ENCODE data around the gene CLSTN1.
"Not testable (repeated sequence)": the region's sequence is repeated elsewhere in the genome, so short reads cannot be mapped to it uniquely, and the experiment has no call there.

CLSTN1 gene

GRCh38 chr1:9794081-9794480 is 29.7 kb downstream of the CLSTN1 start:
- no peak for DNase-seq

- no peak for DNase-seq
These were observed 30.5 kb downstream of the CLSTN1 start for GRCh38 chr1:9793291-9793690.

- no peak for DNase-seq
These were observed 31.4 kb downstream of the CLSTN1 start for GRCh38 chr1:9792156-9793042.

GRCh38 chr1:9789700-9790099 is 34.1 kb downstream of the CLSTN1 start:
- not testable (repeated sequence) for DNase-seq

- DNase-seq = no peak
These were observed 36.1 kb downstream of the CLSTN1 start for GRCh38 chr1:9787702-9788101.

DNA sequence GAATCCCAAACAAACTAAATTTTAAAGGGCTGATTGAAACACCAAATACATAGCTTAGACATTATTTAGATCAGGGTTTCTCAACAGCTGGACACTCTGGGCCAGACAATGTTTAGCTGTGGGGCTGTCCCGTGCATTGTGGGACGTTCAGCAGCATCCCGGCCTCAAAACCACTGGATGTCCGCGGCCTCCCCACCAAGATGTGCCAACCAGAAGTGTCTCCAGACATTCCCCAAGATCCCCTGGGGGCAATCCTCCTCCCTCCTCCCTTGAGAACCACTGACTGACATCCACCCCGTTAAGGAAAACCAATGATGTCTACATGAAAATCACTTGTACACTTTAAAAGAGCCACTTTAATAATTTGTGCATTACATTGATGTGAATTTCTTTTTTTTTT is 38.4 kb downstream of the CLSTN1 start:
- DNase-seq = no peak

DNA sequence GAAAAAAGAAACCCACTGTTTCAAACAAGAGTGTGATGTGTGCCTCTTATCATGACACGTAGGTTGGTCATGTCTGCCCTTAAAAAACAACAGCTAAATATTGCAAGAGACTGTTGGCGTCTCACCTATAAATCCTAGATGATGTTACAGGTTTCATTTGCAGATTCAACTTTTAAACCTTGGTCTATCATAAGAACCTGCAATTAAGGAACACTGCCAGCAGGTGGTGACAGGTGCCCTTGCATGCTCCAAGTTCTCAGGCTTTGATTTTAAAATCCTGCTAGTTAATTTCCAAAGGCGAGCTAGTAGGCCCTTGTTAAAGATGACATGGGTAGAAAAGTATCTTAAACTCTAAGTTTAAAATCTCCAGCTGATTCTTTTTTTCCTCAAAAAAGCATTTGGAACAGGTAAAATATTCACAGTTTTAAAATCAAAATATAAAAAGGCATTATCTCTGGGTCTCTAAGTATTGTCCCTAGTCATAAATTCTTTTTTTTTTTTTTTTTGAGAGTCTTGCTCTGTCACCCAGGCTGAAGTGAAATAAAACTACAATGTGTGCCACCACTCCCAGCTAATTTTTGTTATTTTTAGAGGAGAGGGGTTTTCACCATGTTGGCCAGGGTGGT is 39.1 kb downstream of the CLSTN1 start:
- peak; percentile 23 for DNase-seq

- no peak for DNase-seq
These were observed 40.9 kb downstream of the CLSTN1 start for GRCh38 chr1:9782897-9783296.

GRCh38 chr1:9782116-9782751 is 41.5 kb downstream of the CLSTN1 start:
- DNase-seq = no peak

DNA sequence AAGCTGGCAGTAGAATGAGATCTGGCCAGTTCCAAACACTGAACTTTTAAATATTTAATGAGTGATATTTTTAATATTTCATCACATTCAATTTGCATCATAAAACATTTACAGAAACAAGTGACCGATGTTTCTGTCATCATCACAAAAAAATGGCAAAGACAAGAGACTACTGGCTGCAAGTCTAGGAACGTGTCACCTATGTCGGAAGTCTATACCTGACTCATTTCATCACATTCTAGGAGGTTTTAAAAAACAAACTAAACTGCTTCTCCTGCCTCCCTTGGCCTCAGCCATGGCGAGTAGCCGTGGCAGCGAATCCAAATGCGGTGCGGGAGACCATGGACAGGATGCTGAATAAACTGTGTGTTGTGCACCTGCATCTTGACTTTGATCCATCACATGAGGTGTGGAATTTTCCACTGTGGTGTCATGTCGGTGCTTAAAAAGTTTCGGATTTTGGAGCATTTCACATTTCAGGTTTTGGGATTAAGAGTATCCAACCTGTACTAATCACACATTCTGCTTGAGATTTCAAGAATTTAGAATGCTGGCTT is 43.1 kb downstream of the CLSTN1 start:
- no peak for DNase-seq

DNA sequence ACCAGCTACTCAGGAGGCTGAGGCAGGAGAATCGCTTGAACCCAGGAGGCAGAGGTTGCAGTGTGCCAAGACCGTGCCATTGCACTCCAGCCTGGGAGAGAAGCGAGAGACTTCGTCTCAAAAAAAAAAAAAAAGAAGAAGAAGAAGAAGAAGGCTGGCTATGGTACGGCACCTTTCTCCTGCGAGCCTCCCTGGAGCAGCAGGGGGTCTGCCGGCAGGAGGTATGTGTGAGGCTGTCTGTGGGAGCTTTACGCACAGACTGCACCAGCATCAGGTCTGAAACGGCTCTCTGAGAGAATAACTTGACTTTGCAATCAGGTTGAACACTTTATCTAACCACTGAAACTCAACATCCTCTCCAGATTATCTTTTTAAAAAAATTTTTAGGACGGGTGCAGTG is 44.9 kb downstream of the CLSTN1 start:
- DNase-seq = no peak

DNA sequence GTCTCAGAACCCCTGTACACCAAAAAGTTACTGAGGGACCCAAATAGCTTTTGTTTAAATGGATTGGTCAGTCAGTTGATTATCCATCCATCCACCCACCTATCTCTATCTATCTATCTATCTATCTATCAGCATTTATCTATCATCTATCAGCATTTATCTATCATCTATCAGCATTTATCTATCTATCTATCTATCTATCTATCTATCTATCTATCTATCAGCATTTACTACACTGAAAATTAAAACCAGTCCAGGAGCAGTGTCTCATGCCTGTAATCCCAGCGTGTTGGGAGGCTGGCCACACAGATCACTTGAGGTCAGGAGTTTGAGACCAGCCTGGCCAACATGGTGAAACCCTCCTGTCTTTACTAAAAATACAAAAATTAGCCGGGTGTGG is 47.1 kb downstream of the CLSTN1 start:
- no peak for DNase-seq

GRCh38 chr1:9774712-9775679 is 48.8 kb downstream of the CLSTN1 start:
- DNase-seq = no peak

GRCh38 chr1:9770298-9770697 is 53.5 kb downstream of the CLSTN1 start:
- DNase-seq = no peak

DNA sequence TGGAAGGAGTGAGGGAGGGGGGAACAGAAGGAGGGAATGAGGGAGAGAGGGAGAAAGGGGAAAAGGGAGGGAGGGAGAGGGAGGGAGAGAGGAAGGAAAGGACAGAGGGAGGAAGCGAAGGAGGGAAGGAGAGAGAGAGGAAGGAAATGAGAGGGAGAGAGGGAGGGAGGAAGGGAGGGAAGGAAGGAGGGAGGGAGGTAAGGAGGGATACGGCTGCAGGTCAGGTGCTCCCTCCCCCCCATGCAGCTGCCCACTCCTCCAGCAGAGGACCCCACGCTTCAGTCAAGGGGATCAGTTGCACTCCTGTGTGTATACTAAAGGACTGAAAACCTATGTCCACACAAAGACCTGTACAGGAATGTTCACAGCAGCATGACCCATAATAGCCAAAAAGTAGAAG is 54.8 kb downstream of the CLSTN1 start:
- DNase-seq = no peak

DNA sequence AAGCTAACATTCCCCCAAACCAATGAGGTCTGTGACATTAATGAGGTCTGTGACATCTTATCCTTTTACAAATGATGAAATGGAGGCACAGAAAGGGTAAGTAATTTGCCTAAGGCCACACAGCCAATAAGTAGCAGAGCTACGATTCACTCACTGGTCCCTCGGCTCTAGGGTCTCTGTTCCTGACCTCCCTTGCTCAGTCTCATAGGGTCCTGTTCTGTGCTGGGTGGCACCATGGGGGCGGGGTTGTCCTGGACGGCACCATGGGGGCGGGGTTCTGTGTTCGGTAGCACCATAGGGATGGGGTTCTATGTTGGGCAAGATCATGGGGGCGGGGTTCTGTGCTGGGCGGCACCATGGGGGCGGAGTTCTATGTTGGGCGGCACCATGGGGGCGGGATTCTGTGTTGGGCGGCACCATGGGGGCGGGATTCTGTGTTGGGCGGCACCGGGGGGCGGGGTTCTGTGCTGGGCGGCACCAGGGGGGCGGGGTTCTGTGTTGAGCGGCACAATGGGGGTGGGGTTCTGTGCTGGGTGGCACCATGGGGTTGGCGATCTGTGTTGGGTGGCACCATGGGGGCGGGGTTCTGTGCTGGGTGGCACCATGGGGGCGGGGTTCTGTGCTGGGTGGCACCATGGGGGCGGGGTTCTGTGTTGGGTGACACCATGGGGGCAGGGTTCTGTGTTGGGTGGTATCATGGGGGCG is 55.6 kb downstream of the CLSTN1 start:
- DNase-seq = no peak

DNA sequence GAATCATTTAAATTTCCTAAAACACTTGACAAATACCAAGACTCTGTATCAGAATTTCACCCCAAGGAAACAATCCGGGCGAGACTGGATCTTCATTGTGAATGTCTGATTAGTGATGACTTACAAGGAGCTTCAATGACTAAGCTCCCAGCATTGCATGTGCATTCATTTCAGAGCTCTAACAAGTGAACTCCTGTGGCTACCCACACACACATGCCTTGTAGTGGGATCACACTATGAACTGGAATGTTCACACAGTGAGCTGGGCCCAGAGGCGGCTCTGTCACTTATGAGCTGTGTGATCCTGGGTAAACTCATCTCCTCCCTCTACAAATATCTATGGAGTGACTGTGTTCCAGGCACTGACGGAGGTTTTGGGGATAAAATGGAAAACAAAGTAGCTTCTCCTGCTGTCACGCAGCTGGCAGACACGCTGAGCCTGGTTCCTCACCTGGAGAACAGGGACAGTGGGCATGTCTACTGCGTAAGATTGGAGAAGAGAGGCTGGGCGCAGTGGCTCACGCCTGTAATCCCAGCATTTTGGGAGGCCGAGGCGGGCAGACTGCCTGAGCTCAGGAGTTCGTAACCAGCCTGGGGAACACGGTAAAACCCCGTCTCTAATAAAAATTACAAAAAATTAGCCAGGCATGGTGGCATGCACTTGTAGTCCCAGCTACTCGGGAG is 56.9 kb downstream of the CLSTN1 start:
- DNase-seq = no peak

DNA sequence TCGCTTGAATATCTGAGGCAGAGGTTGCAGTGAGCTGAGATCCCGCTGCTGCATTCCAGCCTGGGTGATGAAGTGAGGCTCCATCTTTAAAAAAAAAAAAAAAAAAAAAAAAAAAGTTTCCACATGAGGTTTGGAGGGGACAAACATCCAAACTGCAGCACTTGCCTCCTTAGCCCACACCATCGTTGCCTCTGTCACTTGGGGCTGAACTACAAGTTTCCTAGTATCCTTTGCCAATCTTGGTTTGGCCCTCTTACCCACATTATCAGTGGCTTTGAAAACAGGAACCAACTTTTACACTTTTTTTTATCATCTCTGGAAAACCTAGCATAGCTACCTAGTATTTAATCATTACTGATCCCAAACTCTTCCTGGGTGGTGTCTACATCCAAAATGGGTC is 59.2 kb downstream of the CLSTN1 start:
- DNase-seq = no peak

DNA sequence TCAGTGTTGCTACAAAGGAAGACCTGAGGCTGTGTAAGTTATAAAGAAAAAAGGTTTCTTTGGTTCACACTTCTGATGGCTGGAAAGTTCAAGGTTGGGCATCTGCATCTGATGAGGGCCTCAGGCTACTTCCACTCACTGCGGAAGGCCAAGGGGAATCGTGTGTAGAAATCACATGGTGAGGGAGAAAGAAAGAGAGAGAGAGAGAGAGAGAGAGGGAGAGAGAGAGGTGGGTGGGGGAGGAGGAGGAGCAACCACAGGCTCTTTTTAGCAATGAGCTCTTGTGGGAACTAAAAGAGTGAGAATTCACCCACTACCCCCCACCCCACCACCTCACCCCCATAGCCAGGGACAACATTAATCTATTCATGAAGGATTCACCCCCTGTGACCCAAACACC is 59.9 kb downstream of the CLSTN1 start:
- DNase-seq = no peak

DNA sequence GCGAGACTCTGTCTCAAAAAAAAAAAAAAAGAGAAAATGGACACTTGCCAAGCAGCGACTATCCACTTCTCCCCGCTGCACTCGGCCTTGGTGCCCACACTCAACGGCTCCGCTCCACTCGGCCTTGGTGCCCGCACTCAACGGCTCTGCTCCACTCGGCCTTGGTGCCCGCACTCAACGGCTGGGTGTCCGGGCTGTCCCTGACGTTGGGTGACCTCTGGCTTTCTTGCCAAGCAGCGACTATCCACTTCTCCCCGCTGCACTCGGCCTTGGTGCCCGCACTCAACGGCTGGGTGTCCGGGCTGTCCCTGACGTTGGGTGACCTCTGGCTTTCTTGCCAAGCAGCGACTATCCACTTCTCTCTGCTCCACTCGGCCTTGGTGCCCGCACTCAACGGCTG is 61.3 kb downstream of the CLSTN1 start:
- DNase-seq = not testable (repeated sequence)

DNA sequence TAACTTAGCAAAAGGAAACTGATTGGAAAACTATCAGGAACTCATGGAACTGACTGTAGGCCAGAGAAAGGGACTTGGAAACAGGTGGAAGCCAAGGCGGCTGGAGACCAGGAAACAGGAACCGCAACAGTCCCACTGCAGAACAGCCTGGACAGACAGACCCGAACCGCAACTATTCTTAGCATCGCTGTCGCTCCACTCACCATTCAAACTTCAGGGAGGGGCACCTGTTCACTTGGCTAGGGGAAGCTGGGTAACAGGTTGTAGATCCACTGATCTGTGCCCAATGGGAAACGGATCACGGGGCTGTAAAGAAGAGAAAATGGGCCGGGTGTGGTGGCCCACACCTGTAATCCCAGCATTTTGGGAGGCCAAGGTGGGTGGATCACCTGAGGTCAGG is 61.9 kb downstream of the CLSTN1 start:
- no peak for DNase-seq
